Measurements from ENCODE around the gene FMOD. TPM values are rescaled to one million over a fixed set of nuclear protein-coding genes. Genes with fewer than 3 reads are reported as not detected.

Gene FMOD
- total and polyA plus RNA-seq, 8 donors, result 36.6 to 97.6 (median 71.8) TPM

- DNase-seq (no peak), ATAC-seq (no peak)
- no peak for TF ChIP-seq CTCF (IDR thresholded peaks at IDR 0.05)
- no peaks in the 10 kb centered on the region for H3K36me3 ChIP-seq
- no peaks in the 10 kb centered on the region for H3K27me3 ChIP-seq
- H3K4me3 ChIP-seq, result no peak overlapping the region
- H3K9me3 ChIP-seq, result no peaks in the 10 kb centered on the region
- H3K4me1 ChIP-seq, result peaks cover 54 to 70% of the 10 kb centered on the region in 2 donors
- H3K27ac ChIP-seq, result peak overlapping the region; percentile 97
- intact Hi-C loops (cut with DNase I), result no loop called here
These were observed 29.5 kb downstream of the FMOD start for GRCh38 chr1:203321273-203322052.

DNA sequence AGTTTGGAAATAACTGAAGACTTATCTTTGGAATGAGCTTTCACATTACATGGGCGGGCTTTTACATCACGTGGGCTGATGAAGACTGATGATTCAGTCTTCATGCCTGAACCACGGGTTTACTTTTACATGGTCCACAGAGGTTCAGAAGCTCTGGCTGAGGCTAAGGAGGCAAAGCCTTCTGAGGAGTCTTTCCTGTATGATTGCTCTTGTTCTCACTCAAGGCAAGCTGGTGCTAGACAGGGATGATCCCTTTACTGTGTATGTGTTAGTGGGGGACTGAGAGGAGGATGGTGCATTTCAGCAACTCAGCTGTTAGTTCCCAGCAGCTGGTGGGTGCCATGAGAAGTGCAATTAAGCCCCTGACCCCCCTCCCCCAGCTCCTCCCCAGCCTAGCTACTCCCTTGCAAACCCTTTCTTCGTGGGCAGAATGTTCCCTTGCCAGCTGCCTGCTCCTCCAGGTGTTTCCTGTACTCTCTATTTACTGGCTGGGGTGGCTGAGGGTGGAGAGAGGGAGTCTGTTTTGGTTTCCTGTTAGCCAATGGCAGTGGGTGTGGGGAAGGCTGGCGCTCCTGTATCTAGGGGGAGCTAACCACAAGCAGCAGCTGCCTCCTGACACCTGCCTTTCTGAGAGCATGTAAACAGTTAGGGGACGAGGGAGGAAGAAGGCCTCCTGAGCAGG, 30.2 kb downstream of the FMOD start:
- no peak for TF ChIP-seq CTCF (IDR thresholded peaks at IDR 0.05)
- no peak overlapping the region for H3K4me3 ChIP-seq

DNA sequence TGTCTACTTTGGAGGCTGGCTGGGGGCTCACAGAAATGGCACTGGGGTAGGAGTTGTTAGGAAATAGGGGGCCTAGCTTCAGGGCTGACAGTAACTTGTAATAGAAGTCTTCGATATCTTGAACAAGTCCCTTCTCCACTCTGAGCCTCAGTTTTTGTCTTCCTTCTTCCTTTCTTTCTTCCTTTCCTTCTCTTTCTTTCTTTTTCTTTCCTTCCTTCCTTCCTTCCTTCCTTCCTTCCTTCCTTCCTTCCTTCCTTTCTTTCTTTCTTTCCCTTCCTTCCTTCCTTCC, 32.7 kb downstream of the FMOD start:
- Histone ChIP-seq H3K9me3 (no peaks in the 10 kb centered on the region), H3K4me1 (peaks cover 22 to 41% of the 10 kb centered on the region in 2 donors), H3K4me3 (no peak overlapping the region), H3K27ac (no peak overlapping the region), H3K27me3 (no peaks in the 10 kb centered on the region), H3K36me3 (no peaks in the 10 kb centered on the region)
- TF ChIP-seq CTCF (IDR thresholded peaks at IDR 0.05), result no peak
- ATAC-seq, result no peak
- DNase-seq, result no peak
- intact Hi-C loops (cut with DNase I), result no loop called here

More for the DNA sequence above, 30.2 kb downstream of the FMOD start:
- H3K27me3 ChIP-seq, result no peaks in the 10 kb centered on the region
- ATAC-seq (peak; percentile 30), DNase-seq (peak in 2 of 4 donors; percentile 52 to 79)
- H3K9me3 ChIP-seq, result no peaks in the 10 kb centered on the region
- H3K36me3 ChIP-seq, result no peaks in the 10 kb centered on the region
- intact Hi-C loops (cut with DNase I), result no loop called here
- peaks cover 47 to 67% of the 10 kb centered on the region in 2 donors for H3K4me1 ChIP-seq
- peak overlapping the region; percentile 56 to 97 for H3K27ac ChIP-seq

GRCh38 chr1:203317429-203318228, 33.3 kb downstream of the FMOD start:
- intact Hi-C loops (cut with DNase I), result no loop called here
- H3K4me3 ChIP-seq, result no peak overlapping the region
- H3K36me3 ChIP-seq, result no peaks in the 10 kb centered on the region
- DNase-seq (no peak), ATAC-seq (no peak)
- H3K4me1 ChIP-seq, result peaks cover 18 to 38% of the 10 kb centered on the region in 2 donors
- no peaks in the 10 kb centered on the region for H3K9me3 ChIP-seq
- TF ChIP-seq CTCF (IDR thresholded peaks at IDR 0.05), result no peak
- peak overlapping the region; percentile 21 to 37 for H3K27ac ChIP-seq
- no peaks in the 10 kb centered on the region for H3K27me3 ChIP-seq
